Large intestine (tissue), 3 donors: ENCODE measurements around the gene EHMT1. TPM values are rescaled to one million over a fixed set of nuclear protein-coding genes. Genes with fewer than 3 reads are reported as not detected.

Experiments used
- DNase-seq, 2 donors: peaks; one replicate each; pipeline versions ENCODE4 v3.0.0 to v3.0.0-alpha.2; 2013
- H3K27ac ChIP-seq: one replicate; pipeline ENCODE4 v1.5.1; 2013; ENCODE audit warnings: low read length
- H3K27me3 ChIP-seq: 2 replicates; pipeline ENCODE4 v1.6.1; 2013; ENCODE audit warnings: low read length; ENCODE audit not compliant: control insufficient read depth, insufficient read depth
- H3K36me3 ChIP-seq: 2 replicates; pipeline ENCODE4 v1.6.1; 2013; ENCODE audit warnings: low read length; ENCODE audit not compliant: control insufficient read depth, insufficient read depth
- H3K4me1 ChIP-seq: one replicate; pipeline ENCODE4 v1.6.1; 2013; ENCODE audit warnings: low read length; ENCODE audit not compliant: control insufficient read depth, insufficient read depth
- H3K4me3 ChIP-seq: one replicate; pipeline ENCODE4 v1.5.1; 2013; ENCODE audit warnings: low read length
- H3K9me3 ChIP-seq: one replicate; pipeline ENCODE4 v1.6.1; 2013; ENCODE audit warnings: mild to moderate bottlenecking, low read depth, low read length, moderate library complexity; ENCODE audit not compliant: control insufficient read depth
- WGBS: methylation state at CpG from one replicate; pipeline ENCODE4 v1.1.5; 2013; ENCODE audit warnings: low lambda C conversion rate; ENCODE audit not compliant: insufficient coverage; 5-methylcytosine and 5-hydroxymethylcytosine counted together
- polyA plus RNA-seq: library from polyadenylated mRNA; unstranded; fragments of 120-200 nt; gene quantifications from one replicate; pipeline ENCODE4 v1.2.1, GENCODE V29; 2013

Gene EHMT1
- polyA plus RNA-seq, 1 donor = 38.7 TPM

DNA sequence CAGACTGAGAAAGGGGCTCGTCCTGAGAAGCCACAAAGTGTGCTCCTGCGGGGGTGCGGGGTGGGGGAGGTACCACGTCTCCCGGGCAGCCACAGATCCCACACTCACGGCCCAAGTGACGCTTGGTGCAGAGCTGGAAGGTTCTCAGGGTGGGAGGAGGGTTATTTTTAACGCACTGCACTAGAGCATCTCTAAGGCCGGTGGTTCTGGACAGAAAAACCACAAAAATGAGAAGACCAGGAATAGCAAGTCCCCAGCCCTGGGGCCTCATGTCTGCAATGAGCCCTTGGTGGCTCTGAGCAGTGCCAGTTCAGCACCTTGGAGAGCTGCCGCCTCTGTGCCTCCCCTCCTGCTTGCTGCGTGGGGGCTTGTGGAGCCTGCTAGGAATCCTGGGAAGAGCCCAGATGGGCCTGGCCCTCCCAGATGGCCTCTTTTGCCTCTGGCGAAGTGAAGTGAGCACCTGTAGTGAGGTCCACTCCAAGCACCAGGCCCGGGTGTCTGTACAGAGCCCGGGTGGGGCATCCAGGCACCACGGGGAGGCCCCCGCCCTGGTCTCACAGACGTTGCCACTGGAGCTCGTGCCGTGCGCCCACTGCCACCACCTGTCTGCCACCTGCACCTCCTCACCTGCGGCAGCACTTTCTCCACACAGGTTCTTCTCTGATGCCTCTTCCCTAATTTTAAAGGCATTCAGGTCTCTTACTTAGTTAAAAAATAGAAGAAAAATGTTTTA is 209.9 kb downstream of the EHMT1 start:
- Histone ChIP-seq H3K36me3 (peaks cover 61% of the 10 kb centered on the region), H3K9me3 (peaks cover 24% of the 10 kb centered on the region), H3K27me3 (no peaks in the 10 kb centered on the region), H3K4me3 (no peak overlapping the region), H3K4me1 (no peaks in the 10 kb centered on the region), H3K27ac (no peak overlapping the region)
- no peak for DNase-seq
- WGBS = 83% methylated on average over 1 of the region's 21 CpGs

DNA sequence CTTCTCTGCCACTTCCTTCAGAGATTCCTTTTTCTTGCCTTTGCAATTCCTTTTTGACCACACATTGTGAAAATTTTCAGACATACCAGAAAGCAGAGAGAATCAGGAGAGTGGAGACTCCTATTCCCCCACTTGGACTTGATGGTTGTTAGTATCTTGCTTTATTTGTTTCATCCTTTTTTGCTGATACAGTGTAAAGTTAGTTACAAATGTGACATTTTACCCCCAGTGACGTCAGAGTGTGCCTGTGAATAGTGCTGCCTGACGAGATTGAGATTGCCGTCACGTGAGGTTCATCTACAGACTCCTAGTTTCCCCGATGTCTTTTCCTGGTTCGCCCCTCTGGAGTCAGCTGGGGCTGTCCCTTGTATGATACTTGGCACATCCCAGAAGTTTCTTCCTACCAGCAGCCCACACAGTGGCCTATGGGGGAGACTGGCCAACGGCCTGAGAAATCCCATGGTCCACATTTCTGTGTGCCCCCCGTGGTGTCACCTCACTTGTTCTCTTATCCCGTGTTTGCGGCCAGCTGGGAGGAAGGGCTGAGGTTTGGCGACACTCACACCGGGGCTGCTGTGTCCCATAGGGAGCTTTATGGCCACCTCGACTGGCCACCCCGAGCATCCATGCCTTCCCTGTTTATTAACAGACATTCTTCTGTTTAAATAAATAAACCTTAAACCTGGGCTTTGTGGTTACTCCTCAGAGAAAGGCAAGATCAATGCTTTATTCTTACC is 210.6 kb downstream of the EHMT1 start:
- no peak for DNase-seq
- H3K27me3 ChIP-seq = no peaks in the 10 kb centered on the region
- no peak overlapping the region for H3K27ac ChIP-seq
- WGBS = 90% methylated on average over 2 of the region's 14 CpGs
- H3K4me3 ChIP-seq = no peak overlapping the region
- H3K36me3 ChIP-seq = peaks cover 62% of the 10 kb centered on the region
- peaks cover 31% of the 10 kb centered on the region for H3K9me3 ChIP-seq
- H3K4me1 ChIP-seq = no peaks in the 10 kb centered on the region

DNA sequence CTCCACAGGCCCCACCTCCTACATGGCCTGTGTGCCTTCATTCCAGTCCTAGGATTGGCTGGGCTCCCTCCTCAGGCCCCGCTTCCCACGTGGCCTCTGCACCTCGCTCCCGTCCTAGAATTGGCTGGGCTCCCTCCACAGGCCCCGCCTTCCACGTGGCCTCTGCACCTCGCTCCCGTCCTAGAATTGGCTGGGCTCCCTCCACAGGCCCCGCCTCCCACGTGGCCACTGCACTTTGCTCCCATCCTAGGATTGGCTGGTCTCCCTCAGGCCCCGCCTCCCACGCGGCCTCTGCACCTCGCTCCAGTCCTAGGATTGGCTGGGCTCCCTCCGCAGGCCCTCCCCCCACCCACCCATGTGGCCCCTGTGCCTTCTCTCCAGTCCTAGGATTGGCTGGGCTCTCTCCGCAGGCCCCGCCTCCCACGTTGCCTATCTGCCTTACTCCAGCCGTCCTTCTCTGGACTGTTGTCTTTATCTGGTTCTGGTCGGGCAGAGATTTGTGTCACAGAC is 213.4 kb downstream of the EHMT1 start:
- Histone ChIP-seq H3K36me3 (peaks cover 57% of the 10 kb centered on the region), H3K27ac (no peak overlapping the region), H3K4me3 (no peak overlapping the region), H3K27me3 (no peaks in the 10 kb centered on the region), H3K4me1 (no peaks in the 10 kb centered on the region), H3K9me3 (peaks cover 29% of the 10 kb centered on the region)
- no CpG with 5 or more reads among the region's 20 CpGs for WGBS
- no peak for DNase-seq

DNA sequence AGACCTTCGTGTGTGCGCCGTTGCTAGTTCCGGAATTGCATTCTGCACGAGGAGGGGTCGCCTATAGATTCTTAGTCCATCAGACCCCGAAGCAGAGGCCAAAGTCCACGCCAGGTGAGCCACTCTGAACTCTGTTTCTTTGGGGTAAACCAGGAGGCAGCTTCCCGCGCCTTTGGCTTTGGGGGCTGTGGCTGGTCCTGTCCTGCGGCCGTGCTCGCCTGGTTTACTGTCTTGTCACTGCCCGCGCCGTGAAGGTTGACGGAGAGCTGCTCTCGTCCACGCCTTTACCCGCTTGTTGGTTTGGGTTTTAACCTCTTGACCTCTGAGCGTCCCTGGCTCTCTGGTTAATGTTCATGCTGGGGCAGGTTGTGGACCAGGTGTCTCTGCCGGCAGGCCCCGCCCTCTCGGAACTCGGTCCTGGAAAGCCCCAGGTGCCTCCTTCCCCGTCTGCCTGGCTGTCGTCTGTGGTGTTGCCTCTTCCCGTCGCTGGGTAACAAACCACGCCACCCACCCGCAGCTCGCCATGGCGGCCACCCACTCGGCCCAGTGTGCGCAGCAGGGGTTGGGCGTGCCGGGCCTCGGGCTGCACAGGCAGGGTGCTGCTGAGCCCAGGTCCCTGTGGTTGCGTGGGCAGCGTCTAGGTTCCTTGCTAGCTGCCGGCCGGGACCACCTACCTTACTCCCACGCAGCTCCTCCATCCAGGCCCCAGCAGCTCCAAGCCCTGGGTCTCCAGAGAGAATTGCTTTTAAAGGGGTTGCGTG is 214.2 kb downstream of the EHMT1 start:
- Histone ChIP-seq H3K9me3 (peaks cover 29% of the 10 kb centered on the region), H3K27me3 (no peaks in the 10 kb centered on the region), H3K4me1 (no peaks in the 10 kb centered on the region), H3K27ac (no peak overlapping the region), H3K4me3 (no peak overlapping the region), H3K36me3 (peaks cover 55% of the 10 kb centered on the region)
- DNase-seq = no peak
- 95% methylated on average over 4 of the region's 44 CpGs for WGBS

DNA sequence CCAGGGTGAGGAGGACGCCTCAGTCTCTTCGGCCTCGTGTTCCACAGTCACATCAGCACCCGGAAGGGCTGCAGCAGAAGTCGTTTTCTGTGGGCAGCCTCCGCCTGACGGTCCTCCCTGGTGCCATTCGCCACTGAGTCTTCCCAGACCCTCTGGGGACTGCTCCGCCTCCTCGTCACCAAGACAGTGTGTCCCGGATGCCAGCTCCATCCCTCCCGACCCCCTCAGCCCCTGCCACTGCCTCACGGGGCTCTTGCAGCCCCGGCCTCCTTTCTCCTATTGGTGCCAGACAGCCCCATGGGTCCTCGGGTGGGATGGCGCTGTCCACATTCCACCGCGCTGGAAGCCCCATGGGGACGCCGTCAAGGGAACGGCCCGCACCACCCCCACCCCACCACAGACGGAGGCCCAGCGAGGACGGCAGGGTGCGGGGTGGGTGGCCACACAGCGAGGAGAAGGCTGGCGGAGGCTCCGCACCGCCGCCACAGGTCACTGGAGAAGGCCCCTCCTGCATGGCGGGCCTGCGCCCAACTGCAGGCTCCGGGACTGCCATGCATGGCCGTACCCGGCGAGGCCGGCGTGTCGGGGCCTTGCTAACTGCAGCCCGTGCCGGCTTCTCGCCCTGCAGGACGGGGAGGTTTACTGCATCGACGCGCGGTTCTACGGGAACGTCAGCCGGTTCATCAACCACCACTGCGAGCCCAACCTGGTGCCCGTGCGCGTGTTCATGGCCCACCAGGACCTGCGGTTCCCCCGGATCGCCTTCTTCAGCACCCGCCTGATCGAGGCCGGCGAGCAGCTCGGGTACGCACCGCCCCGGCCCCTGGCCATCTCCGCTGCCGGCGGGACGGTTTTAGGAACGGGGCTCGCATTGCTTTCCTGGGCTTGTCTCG is 215.2 kb downstream of the EHMT1 start:
- no peak overlapping the region for H3K27ac ChIP-seq
- H3K9me3 ChIP-seq = peaks cover 29% of the 10 kb centered on the region
- no CpG with 5 or more reads among the region's 73 CpGs for WGBS
- no peaks in the 10 kb centered on the region for H3K27me3 ChIP-seq
- peaks cover 54% of the 10 kb centered on the region for H3K36me3 ChIP-seq
- no peaks in the 10 kb centered on the region for H3K4me1 ChIP-seq
- no peak overlapping the region for H3K4me3 ChIP-seq
- no peak for DNase-seq

DNA sequence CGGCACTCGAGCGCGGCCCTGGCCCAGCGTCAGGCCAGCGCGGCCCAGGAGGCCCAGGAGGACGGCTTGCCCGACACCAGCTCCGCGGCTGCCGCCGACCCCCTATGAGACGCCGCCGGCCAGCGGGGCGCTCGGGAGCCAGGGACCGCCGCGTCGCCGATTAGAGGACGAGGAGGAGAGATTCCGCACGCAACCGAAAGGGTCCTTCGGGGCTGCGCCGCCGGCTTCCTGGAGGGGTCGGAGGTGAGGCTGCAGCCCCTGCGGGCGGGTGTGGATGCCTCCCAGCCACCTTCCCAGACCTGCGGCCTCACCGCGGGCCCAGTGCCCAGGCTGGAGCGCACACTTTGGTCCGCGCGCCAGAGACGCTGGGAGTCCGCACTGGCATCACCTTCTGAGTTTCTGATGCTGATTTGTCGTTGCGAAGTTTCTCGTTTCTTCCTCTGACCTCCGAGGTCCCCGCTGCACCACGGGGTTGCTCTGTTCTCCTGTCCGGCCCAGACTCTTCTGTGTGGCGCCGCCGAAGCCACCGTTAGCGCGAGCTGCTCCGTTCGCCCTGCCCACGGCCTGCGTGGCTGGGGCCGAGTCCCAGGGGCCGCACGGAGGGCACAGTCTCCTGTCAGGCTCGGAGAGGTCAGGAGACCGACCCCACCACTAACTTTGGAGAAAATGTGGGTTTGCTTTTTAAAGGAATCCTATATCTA is 216.2 kb downstream of the EHMT1 start:
- Histone ChIP-seq H3K27ac (no peak overlapping the region), H3K9me3 (peaks cover 29% of the 10 kb centered on the region), H3K4me3 (no peak overlapping the region), H3K4me1 (no peaks in the 10 kb centered on the region), H3K27me3 (no peaks in the 10 kb centered on the region), H3K36me3 (peaks cover 50% of the 10 kb centered on the region)
- WGBS = no CpG with 5 or more reads among the region's 66 CpGs
- DNase-seq = no peak

DNA sequence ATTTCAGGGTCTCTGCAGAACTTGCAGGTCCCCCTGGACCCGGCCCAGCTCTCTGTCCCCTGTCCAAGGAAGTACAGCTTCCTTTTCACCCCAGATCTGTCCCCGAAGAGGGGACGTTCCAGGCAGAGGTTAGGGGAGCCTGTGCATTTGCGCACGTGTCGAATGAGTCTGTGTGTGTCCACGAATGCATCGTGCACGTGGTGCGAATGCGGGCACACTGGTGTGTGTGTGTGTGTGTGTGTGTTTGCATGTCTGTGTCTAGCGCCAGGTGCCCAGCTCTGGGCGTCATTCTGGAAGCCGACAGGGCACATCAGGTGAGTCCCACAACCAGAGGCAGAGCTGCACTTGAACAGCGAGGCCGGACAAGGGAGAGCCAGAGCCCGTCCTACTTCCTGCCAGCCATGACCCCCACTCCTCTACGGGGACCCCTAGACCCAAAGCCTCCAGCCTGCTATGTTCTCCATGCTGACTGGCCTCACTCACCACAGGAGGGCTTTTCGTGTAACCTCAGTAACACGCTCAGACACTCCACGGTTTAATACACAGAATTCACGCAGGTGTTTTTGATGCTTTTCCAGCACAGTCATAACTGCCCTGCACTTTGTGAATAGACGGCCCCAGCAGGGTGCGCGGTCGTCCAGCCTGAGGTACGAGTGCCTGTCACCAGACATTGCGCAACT is 217.5 kb downstream of the EHMT1 start:
- no peaks in the 10 kb centered on the region for H3K27me3 ChIP-seq
- no peak overlapping the region for H3K4me3 ChIP-seq
- WGBS = no CpG with 5 or more reads among the region's 28 CpGs
- H3K27ac ChIP-seq = no peak overlapping the region
- peaks cover 41% of the 10 kb centered on the region for H3K36me3 ChIP-seq
- DNase-seq = no peak
- peaks cover 32% of the 10 kb centered on the region for H3K9me3 ChIP-seq
- H3K4me1 ChIP-seq = no peaks in the 10 kb centered on the region

DNA sequence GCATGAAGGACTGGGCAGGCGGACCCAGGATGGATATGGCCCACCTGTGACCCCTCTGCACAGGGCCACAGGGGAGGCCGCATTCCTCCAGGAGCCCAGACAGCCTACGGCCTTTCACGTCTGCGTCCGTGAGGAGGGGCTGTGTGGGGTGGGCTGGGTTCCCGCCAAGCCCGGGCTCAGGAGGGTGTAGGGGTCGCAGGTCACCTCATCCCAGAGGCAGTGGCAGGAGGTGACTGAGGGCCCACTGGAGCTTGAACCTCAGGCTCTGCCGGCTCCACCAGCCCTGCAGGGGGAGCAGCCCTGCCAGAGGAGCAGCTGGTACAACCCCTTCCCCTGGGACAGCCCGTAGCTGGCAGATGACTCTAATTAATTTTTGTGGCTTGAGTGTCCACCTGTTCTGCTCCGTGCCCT is 218.0 kb downstream of the EHMT1 start:
- no peak for DNase-seq
- no peak overlapping the region for H3K27ac ChIP-seq
- no CpG with 5 or more reads among the region's 12 CpGs for WGBS
- peaks cover 39% of the 10 kb centered on the region for H3K36me3 ChIP-seq
- no peak overlapping the region for H3K4me3 ChIP-seq
- no peaks in the 10 kb centered on the region for H3K4me1 ChIP-seq
- no peaks in the 10 kb centered on the region for H3K27me3 ChIP-seq
- peaks cover 31% of the 10 kb centered on the region for H3K9me3 ChIP-seq
